Panc1 (cell line): ENCODE results near the gene CALCB. TPM values are rescaled to one million over a fixed set of nuclear protein-coding genes. Genes with fewer than 3 reads are reported as not detected.

Source experiments
- ATAC-seq: fragments of 200-7000 bp; cut with Tn5 transposase; 2 replicates; pipeline ENCODE4 v1.9.1; 2020; ENCODE audit warnings: mild to moderate bottlenecking, moderate library complexity
- BruUV-seq: library from RNA; stranded (reverse); fragments of 400-500 nt; replicated peaks from 2 replicates; lab custom pipeline; 2021; lab: Mats Ljungman, UMichigan
- CTCF ChIA-PET: fragments of 300-600 bp; sonication (Branson Sonifier 250); formaldehyde crosslinking; loops from one replicate; lab custom pipeline; 2022; ENCODE audit warnings: antibody characterized with exemption; lab: Charles Lee
- POLR2A ChIA-PET: fragments of 300-600 bp; sonication (Branson Sonifier 250); formaldehyde crosslinking; loops from one replicate; lab custom pipeline; 2022; ENCODE audit warnings: antibody characterized with exemption; lab: Charles Lee
- DNase-seq: peaks from one replicate; pipeline ENCODE4 v3.0.0-alpha.2; 2010; ENCODE audit warnings: low read depth, low spot score
- H3K27ac ChIP-seq: 2 replicates; pipeline ENCODE4 v1.5.1; 2011; ENCODE audit warnings: mild to moderate bottlenecking, low read length, inconsistent platforms
- H3K27me3 ChIP-seq: fragments of 200-500 bp; sonication (Bioruptor generic); 2 replicates; pipeline ENCODE4 v1.6.0; 2014; ENCODE audit warnings: low read length, inconsistent platforms; ENCODE audit not compliant: control insufficient read depth, insufficient read depth
- H3K36me3 ChIP-seq: fragments of 200-500 bp; sonication (Bioruptor generic); 2 replicates; pipeline ENCODE4 v1.5.1; 2014; ENCODE audit warnings: inconsistent platforms, mild to moderate bottlenecking, low read length, moderate library complexity; ENCODE audit not compliant: control insufficient read depth, insufficient read depth
- H3K4me1 ChIP-seq: 2 replicates; pipeline ENCODE4 v1.5.1; 2011; ENCODE audit warnings: inconsistent platforms, mild to moderate bottlenecking, low read length, moderate library complexity; ENCODE audit not compliant: control insufficient read depth, insufficient read depth
- H3K4me3 ChIP-seq, 2 experiments: 2 replicates each; pipeline ENCODE4 v1.5.1; 2011 to 2012; ENCODE audit warnings: low read depth in 2 of 2, low read length in 2 of 2, mild to moderate bottlenecking in 2 of 2, inconsistent platforms in 1 of 2, moderate library complexity in 1 of 2
- H3K9me3 ChIP-seq: fragments of 200-500 bp; sonication (Bioruptor generic); 2 replicates; pipeline ENCODE4 v1.5.1; 2014; ENCODE audit warnings: low read depth, mild to moderate bottlenecking, inconsistent platforms, low read length, moderate library complexity; ENCODE audit not compliant: control insufficient read depth, insufficient read depth
- POLR2AphosphoS5 ChIP-seq: IDR thresholded peaks from 2 replicates; pipeline ENCODE4 v1.6.1; 2012; ENCODE audit warnings: mild to moderate bottlenecking, low read depth, low read length, moderate library complexity
- SIN3A ChIP-seq: IDR thresholded peaks from 2 replicates; pipeline ENCODE4 v1.6.1; 2012; ENCODE audit warnings: low read depth, mild to moderate bottlenecking, low read length, moderate library complexity, borderline replicate concordance; ENCODE audit not compliant: insufficient read depth
- TCF7L2 ChIP-seq: IDR thresholded peaks from 2 replicates; pipeline ENCODE4 v1.6.1; 2011; ENCODE audit warnings: mild to moderate bottlenecking, low read depth, low read length, inconsistent platforms
- in situ Hi-C: cut with HindIII; loops from 2 replicates; pipeline ENCODE4 v1.10.0; 2016; ENCODE audit warnings: low sequenced_read_pairs, low pct_unique_long_range_greater_than_20kb
- intact Hi-C: fragments of 100-400 bp; cut with micrococcal nuclease; formaldehyde crosslinking; loops from one replicate; pipeline ENCODE4 v1.10.0; 2022; ENCODE audit not compliant: unreplicated experiment
- total RNA-seq: library from RNA; stranded (reverse); gene quantifications from one replicate; pipeline ENCODE4 v1.2.1, GENCODE V29; 2021; ENCODE audit not compliant: unreplicated experiment

Gene CALCB
- total RNA-seq, 1 experiment from 2014 or later, result not detected

- intact Hi-C loops (no loop called here), in situ Hi-C loops (no loop called here)
- no peak for DNase-seq
- POLR2A ChIA-PET, result no interaction called here
- ATAC-seq, result no peak
- no TSS peak for BruUV-seq
- no peak overlapping the region for H3K4me3 ChIP-seq
- CTCF ChIA-PET, result no interaction called here
- H3K27ac ChIP-seq, result no peak overlapping the region
- H3K9me3 ChIP-seq, result no peaks in the 10 kb centered on the region
- no peaks in the 10 kb centered on the region; the same call in 1 of the 2 replicates for H3K27me3 ChIP-seq
- no peaks in the 10 kb centered on the region for H3K4me1 ChIP-seq
- H3K36me3 ChIP-seq, result no peaks in the 10 kb centered on the region
- TF ChIP-seq TCF7L2 (no peak), POLR2AphosphoS5 (no peak)
Measured at GRCh38 chr11:15124528-15124927, 51.1 kb downstream of the CALCB start.

GRCh38 chr11:15127341-15127740, 53.9 kb downstream of the CALCB start:
- no TSS peak for BruUV-seq
- CTCF ChIA-PET, result no interaction called here
- intact Hi-C loops, result no loop called here

More at GRCh38 chr11:15127341-15127740, 53.9 kb downstream of the CALCB start:
- Histone ChIP-seq H3K4me1 (no peaks in the 10 kb centered on the region), H3K9me3 (no peaks in the 10 kb centered on the region), H3K27me3 (no peaks in the 10 kb centered on the region; the same call in 1 of the 2 replicates), H3K27ac (no peak overlapping the region), H3K36me3 (no peaks in the 10 kb centered on the region), H3K4me3 (no peak overlapping the region)
- TF ChIP-seq SIN3A, result no peak
- ATAC-seq (peak; percentile 48; the same call in 1 of the 2 replicates), DNase-seq (no peak)
- in situ Hi-C loops, result no loop called here
- POLR2A ChIA-PET, result interaction anchor here (0.7 kb wide), 1 partner anchor 148 kb away, joined by 4 read pairs; no protein-coding TSS in a partner anchor

Other genes starting within 250 kb of the CALCB start
- 11.2 TPM for gene CYP2R1, start 181.4 kb upstream of the CALCB start, total RNA-seq
- gene CALCA, start 101.2 kb upstream of the CALCB start, total RNA-seq, result not detected
- gene INSC, start 41.3 kb downstream of the CALCB start, total RNA-seq, result 0.08 TPM